NK-92 (cell line): ENCODE measurements around the gene TMEM63C.
"Not testable (repeated sequence)": the region's sequence is repeated elsewhere in the genome, so short reads cannot be mapped to it uniquely, and the experiment has no call there.

ENCODE experiments used
- DNase-seq: peaks from one replicate; lab custom pipeline; 2025; ENCODE audit not compliant: unreplicated experiment; lab: John Stamatoyannopoulos, UW

Gene TMEM63C

DNA sequence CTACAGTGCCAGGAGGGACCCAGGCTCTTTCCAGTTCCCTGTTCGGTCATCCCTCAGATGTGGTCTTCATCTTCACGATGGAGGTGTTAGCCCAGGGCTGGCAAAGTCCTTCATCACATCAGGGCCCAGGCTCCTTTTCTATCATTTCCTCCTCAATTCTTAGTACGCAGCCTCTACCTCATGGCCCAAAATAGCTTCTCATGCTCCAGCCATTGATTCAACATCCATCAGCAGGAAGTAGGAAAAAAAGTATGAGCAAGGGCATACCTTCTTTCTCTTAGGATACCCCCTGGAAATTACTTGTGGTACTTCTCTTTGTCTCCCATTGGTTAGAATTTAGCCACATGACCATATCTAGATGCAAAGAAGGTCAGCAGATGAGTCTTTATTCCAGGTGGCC, 27.8 kb upstream of the TMEM63C start:
- DNase-seq = no peak

DNA sequence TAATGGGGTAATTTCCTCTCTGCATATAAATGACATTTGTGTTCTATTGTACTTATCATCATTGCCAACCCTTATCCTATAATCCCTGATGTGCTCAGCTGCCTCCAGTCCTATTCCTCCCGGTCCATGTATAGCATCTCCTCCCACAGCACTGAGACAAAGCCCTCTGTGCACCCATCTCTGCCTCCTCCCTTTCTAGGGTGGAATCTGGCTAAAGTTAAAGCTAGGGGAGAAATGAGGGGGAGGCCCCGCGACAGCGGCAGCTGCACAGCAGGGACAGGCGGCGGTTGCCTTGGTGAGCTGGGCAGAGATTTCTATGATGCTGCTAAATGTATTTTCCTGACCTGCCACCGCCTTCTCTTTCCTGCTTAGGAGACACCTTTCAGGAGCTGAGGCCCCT, 27.2 kb upstream of the TMEM63C start:
- no peak for DNase-seq

DNA sequence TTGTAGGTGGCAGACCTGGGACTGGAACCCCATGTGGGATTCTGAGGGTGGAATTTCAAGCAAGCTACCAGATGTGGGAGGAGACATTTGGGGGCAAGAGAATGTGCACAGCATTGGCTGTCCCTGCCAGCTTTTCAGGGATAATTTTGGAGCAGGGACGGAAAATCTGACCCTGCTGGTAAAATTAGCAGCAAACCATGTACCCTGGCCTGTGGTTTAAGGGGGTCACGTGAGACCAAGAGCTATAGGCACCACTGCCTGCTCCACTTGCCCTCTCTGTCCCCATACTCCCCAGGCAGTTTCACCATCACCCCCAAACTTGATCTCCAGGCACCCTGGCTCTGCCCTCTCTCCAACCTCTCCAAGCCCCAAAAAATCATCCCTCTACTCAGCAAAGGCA, 26.5 kb upstream of the TMEM63C start:
- no peak for DNase-seq

DNA sequence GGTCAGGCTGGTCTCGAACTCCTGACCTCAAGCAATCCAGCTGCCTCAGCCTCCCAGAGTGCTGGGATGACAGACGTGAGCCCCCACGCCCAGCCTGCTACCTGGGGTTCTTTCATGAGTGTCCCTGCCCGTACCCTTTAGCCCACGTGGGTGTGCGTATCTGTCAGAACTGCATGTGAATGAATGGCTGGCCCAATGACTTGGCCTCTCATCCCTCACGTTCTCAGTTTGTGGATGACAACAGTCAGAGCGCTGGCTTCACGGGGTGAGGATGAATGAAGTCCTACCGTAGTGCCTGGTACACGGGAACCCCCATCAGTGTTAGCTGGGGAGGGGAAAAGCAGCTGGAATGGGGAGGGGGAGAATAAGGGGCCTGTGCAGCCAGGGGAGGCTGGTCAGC, 23.9 kb upstream of the TMEM63C start:
- DNase-seq = no peak

DNA sequence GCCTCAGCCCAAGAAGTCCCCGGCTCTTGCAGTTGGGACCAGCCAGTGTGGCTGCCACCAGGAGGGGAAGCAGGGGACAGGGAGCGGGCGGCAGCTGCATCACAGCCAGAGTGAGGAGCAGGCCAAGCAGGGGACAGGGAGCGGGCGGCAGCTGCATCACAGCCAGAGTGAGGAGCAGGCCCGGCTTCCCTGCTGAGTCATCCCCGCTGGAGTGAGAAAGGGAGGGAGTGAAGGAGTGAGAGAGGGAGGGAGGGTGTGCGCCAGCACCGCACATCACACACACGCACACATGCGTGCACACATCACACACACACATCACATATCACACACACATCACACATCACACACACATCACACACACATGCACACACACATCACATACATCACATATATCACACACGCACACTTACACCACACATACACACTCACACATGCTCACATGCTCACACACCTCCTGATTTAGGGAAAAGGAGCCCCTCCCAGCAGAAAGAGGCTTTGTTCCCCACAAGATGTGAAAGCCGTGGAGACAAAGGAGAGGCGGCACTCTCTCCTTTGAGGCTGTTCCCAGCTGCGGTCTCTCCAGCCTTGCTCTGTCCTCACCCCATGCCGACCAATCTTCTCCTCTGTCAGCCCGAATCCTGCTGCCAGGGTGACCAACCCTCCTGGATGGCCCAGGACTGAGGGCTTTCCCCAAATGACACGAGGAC, 23.3 kb upstream of the TMEM63C start:
- no peak for DNase-seq

DNA sequence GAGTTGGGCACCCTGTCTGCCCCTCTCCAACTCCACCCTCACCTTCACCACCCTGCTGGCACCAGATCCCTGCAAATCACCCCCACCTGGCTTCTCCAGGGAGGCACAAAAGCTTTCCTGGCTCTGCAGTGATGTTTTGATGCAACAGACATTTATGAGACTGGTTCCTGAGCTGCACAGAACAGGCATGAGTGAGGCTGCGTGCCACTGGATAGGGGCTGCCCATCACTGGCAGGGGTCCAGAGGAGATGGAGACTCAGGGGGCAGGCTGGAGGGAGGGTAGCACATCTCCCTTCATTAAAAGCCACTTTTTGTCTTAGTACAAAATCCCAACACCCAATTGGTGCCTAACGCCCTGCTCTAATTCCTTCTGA, 22.7 kb upstream of the TMEM63C start:
- DNase-seq = no peak

DNA sequence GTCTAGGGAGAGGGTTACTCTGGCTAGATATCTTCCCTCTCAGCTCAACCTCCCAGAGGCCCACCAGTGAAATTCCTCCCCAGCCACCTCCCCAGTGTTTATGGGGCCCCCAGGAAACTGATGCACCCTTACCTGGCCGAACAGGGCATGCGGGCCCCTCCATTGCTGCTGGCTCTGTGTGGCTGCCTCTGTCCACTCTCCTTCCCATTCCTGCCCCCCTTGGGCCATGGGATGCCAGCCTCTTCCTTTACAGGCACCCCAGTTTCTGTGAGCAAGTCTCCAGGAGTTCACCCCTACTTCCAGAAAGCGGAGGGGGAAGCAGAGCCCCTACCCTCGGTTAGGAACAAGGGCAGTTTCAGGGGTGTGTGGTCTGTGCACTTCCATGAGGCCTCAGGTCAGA, 20.6 kb upstream of the TMEM63C start:
- DNase-seq = no peak

DNA sequence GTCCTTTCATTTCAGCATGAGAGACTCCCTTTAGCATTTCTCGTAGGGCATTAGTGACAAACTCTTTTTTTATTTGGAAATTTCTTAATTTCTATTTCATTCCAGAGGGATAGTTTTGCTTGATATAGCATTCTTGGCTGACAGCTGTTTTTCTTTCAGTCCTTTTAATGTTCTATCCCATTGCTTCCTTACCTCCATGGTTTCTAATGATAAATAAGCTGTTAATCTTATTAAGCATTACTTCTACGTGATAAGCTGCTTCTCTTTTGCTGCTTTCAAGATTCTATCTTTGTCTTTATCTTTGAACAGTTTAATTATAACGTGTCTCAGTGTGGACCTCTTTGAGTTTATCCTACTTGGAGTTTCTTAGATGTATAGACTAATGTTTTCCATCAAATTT, 11.6 kb upstream of the TMEM63C start:
- DNase-seq = no peak

DNA sequence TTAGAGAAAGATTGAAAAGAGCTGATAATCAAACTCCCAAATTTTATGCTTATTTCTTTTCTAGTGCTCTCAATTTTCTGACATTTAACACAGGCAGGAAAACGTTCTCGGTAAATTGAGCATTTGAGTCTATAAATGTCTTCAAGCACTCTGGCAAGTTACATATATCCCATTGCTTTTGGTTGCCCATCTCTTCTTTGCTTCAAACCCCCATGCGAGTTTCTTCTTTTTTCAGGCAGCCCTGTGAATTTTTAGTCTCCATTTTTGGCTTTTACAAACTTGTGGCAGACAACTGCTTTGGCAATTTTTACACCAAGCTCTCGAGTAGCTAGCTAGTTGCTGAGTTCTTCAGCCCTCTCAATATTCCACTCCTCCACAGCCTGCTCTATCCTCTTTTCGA, 8.7 kb upstream of the TMEM63C start:
- no peak for DNase-seq

DNA sequence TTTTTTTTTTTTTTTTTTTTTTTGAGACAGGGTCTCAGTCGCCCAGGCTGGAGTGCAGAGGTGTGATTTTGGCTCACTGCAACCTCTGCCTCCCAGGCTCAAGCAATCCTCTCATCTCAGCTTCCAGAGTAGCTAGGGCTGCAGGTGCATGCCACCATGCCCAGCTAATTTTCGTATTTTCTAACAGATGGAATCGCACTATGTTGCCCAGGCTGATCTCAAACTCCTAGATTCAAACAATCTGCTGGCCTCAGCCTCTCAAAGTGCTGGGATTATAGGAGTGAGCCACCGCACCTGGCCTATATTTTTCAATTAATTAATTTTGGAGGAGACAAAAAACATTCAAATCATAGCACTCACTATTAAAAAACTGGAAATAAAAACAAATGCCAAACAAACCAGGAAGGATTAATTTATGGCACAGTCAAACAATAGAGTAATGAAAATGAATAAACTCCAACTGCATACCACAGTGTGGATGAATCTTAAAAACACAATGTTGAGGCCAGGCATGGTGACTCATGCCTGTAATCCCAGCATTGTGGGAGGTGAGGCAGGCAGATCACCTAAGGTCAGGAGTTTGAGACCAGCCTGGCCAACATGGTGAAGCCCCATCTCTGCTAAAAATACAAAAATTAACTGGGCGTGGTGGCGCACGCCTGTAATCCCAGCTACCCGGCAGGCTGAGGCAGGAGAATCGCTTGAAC, 7.5 kb upstream of the TMEM63C start:
- DNase-seq = not testable (repeated sequence)

DNA sequence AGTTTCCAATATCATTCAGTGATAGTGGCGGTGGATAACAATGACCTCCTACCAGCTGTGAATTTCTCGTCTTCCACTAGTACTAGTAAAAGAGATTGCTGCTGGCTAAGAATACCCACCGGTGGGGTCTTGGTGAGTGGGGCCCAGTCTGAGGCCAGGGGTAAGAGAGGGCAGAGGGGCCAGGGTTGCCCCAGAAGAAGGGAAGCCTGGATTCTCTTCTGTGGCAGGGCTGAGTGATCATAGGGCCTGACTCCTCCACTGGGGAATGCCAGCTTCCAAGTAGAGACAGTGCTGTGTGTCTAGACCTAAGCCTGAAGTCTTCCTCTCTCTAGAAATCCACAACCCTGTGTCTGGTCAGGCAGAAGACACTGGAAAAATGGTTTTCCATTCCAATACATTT, 5.8 kb upstream of the TMEM63C start:
- DNase-seq = no peak

DNA sequence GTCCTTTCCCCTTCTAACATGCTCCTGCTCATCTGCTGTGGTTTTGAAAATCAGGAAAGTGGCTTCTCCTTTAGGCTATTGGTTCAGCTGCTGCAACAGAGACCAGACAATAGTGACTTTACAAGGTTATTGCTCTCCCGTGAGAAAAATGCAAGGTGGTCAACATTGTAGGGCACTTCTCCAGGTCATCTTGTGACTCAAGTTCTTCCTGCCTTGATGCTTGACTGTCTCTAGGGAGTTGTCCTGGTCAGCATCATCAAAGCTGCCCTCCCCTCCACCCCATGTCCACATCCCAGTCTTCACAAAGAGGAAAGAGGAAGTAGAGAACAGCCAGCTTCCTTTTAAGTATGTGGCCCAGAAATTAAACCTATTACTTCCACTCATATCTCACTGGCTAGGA, 3.9 kb upstream of the TMEM63C start:
- no peak for DNase-seq

DNA sequence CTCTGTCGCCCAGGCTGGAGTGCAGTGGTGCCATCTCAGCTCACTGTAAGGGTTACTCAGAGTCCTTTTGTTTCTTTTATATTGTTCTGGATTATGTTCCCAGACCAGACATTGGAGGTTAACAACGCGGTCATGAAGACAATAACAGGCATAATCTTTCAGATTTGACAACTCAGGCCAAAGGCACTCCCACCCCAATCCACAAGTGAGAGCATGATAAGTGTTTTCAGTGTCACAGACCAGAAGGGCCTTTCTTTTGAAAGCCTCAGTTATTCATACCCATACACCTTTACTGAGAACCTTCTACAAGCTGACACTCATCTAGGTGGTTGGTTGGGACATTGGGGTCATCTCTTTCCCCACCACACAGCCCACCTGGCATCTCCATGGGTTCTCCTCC, 2.9 kb upstream of the TMEM63C start:
- no peak for DNase-seq

DNA sequence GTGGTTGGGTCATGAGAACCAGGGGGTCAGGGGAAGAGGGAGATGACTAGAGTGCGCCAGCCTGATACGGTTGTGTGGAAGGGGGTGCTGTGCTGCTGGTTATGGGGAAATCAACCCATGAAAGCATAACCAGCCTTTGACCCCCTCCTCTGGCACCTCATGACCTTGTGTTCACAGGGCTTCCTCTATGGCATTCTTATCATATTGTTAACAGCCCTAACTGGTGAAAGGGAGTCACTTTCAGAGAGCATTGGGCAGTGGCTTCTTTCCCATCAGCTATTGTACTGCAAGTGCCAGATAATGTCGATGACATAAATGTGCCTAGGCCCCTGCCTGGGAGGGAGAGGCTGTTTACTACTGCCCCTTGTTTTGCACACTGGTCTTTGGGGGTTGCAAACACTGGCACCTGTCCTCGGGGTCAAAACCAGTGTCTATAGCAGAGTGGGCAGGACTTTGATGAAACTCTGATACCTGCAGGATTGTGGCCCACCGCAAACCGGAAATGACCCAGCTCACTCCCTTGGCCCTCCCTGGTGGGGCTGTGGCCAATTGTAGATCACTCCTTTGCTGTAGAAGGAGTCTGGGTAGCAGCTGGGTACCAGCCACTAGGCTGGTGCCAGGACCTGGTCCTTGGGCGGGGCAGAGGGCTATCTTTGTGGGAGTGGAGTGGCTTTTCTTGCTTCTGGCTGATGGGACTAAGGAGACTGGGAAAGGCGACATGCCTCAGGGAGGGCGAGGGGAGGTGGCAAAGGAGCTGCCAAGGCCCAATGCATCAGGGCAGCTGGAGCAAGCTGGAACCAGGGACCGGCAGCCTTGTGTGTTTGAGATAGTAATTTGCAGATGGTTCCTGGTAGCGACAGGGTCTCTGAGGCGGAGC, 634 bp upstream of the TMEM63C start:
- DNase-seq = no peak

DNA sequence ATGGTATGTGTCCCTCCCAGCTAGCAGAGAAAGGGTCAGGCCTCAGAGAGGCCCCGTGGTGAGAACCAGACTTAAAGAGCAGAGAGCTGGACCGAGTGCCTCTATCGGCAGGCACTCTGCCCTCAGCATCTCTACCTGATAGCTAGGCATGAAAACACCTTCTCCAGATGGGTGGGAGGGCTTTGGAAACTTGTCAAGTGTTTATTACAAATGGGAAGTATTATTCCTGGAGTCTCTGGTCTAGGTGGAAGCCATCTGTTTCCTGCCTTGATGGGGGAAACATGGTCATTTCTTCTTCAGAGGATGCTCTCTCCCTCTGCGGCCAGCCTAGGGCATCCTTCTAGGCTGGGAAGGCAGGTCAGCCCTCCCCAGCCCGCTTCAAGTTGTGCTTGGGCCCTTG, 2.3 kb downstream of the TMEM63C start:
- no peak for DNase-seq

DNA sequence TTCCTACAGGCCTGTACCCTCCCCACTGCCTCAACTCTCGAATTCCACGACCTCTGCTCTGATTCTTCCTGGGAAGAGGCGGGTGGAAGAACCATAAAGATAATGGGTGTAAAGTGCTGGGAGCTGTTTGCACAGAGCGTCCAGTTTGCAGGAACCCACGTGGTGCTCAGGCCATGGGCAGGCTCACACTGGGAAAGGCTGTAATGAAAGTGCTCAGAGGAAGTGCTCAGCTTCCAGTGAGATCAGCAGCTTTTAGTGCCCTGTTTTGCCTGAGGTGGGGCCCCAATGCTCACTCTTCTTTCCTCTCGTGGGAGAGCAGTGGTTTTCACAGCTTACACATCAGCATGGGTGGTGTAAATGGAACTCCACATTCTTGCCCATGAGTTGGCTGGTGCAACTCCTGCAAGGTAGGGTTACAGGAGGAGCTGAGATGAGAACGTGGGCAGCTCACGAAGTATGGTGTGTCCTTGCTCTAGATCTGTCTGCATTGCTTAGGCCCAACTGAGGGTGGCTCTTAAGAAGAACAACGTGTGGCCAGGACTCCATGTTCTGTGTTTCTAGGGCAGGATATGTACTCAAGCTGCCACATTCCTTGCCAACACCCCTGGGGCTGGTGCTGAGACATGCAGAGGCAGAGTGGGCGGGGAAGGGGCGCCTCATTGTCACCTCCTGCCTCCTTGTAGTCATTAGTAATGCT, 2.9 kb downstream of the TMEM63C start:
- no peak for DNase-seq

DNA sequence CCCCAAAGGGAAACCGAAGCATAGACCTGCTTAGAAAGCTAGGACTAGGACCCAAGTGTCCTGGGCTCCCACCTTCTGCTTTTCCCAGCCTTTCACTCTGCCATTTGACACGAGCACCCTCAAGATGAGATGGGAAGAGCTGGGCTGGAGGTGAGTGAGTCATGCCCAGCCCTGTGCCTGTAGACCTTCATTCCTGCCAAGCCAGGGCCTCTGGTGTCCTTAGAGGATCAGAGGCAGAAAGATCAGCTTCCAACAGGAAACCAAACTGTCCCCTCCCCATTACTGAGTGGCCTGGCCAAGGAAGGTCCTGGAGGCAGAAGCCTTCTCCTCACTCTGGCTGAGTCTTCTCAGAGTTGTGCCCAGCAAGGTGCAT, 3.5 kb downstream of the TMEM63C start:
- no peak for DNase-seq

DNA sequence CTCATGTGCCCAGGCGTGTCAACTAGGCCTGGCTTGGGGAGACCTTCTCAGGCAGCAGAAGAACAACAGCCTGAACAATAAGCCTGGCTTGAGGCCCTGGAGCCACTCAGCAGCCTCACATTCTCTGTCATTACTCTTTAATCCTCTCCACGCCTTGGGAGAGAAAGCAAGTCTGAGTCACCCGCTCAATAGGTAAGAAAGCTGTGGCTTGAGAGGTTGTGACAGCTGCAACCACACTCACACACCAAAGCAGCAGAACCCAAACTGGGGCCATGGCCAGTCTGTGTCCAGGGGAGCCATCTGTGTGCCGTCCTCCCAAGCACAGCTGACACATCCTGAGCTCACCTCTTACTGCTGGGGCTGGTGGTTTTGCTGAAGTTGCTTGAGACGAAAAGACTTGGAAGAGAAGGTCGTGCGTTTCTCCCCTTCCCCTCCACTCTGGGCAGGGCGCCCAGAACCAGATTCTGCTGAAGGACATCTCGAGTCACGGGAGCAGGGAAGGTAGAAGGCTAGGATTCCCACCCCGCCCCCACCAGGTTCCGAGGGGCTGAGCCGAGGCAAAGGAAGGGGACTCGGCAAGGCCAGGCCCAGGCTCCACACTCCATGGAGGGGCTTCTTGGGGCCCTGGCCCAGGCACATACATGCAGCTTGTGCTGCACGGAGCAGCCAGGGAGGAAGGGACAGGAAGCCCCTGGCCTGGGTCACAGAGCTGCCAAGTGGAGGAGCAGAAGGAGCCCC, 5.5 kb downstream of the TMEM63C start:
- DNase-seq = no peak

DNA sequence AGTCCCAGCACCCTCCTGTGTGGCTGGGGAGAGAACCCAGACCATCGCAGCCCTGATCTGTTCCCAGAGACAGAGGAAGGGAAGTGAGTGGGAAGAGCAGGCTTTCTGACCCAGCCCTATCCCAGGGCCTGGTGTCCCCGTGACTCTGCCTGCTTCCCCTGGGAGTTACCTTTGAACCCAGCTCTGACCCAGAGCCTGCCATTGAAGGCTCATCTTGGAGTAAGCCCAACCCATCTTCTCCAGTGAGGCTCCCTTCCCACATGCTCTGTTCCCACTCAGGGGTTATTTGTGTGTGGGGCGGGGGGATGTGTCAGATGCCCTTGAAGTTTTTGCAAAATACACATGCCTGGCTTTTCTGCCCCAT, 6.0 kb downstream of the TMEM63C start:
- no peak for DNase-seq

DNA sequence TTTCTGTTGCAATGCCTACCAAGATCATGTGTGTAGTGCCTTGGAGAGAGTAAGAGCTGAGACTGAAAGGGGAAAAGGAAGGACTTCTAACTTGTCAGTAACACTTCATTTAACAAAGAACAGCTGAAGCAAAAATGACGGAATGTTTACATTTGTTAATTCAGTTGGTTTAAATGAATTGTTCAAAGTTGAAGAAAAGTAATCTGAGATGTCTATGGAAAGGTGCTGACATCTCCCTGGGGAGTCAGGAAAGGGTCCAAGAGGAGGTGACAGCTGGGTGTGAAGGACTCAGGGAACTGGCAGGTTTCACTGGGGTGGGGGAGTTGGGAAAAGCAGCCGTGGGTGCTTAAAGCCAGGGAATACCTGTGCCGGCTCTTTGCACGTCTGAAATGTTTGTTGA, 7.9 kb downstream of the TMEM63C start:
- DNase-seq = no peak

DNA sequence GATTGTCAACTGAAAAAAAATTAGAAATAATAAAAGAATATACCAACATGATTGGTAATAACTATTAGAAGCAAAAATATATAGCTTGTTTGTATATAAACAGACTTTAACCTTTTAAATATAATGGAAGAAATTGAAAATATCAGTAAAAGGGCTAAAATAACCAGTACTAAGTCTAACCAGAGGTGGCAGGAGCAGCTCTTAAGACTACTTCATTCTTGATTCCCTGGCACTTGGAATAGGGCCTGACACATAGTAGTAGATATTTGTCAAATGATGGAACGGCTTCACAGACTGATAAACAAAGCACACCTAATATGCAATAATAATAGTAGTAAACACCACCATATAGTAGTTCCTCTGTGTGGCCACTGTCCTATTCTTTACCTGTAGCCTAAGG, 9.4 kb downstream of the TMEM63C start:
- no peak for DNase-seq
